GM18505 (cell line): Measurements from ENCODE around the gene TAS1R1.
"Not testable (repeated sequence)": the region's sequence is repeated elsewhere in the genome, so short reads cannot be mapped to it uniquely, and the experiment has no call there.

Source experiments
- ATAC-seq: cut with Tn5 transposase; IDR thresholded peaks from one replicate; pipeline ENCODE4 v1.9.1; 2021; ENCODE audit not compliant: unreplicated experiment
- POLR2A ChIP-seq: IDR thresholded peaks from 4 replicates; pipeline ENCODE4 v1.6.1; 2011; ENCODE audit warnings: borderline replicate concordance; ENCODE audit not compliant: insufficient read depth, insufficient read length; ENCODE audit errors: extremely low read depth

Gene TAS1R1

GRCh38 chr1:6531996-6532395 lies 23.1 kb upstream of the TAS1R1 start:
- no peak for ATAC-seq
- no peak for TF ChIP-seq POLR2A

GRCh38 chr1:6534248-6534822 lies 20.8 kb upstream of the TAS1R1 start:
- TF ChIP-seq POLR2A, result no peak
- ATAC-seq, result no peak

GRCh38 chr1:6535214-6535613 lies 19.9 kb upstream of the TAS1R1 start:
- ATAC-seq, result no peak
- TF ChIP-seq POLR2A, result no peak

GRCh38 chr1:6536291-6536690 lies 18.8 kb upstream of the TAS1R1 start:
- ATAC-seq, result no peak
- no peak for TF ChIP-seq POLR2A

- TF ChIP-seq POLR2A, result no peak
- ATAC-seq, result no peak
Measured at GRCh38 chr1:6538956-6539355, 16.2 kb upstream of the TAS1R1 start.

- no peak for TF ChIP-seq POLR2A
- no peak for ATAC-seq
Measured at GRCh38 chr1:6544831-6545230, 10.3 kb upstream of the TAS1R1 start.

GRCh38 chr1:6545276-6546112 lies 9.6 kb upstream of the TAS1R1 start:
- ATAC-seq, result no peak
- TF ChIP-seq POLR2A, result no peak

GRCh38 chr1:6546326-6546725 lies 8.8 kb upstream of the TAS1R1 start:
- ATAC-seq, result no peak
- TF ChIP-seq POLR2A, result no peak

GRCh38 chr1:6547301-6547700 lies 7.8 kb upstream of the TAS1R1 start:
- TF ChIP-seq POLR2A, result no peak

GRCh38 chr1:6554031-6554906 lies 838 bp upstream of the TAS1R1 start, which contains the start of gene NOL9:
Gene NOL9, minus strand, starts transcription at chr1:6554513. Its CDS starts 11 bp downstream, at chr1:6554502.
- peak; percentile 88 for TF ChIP-seq POLR2A
- ATAC-seq, result peak; percentile 93

More at GRCh38 chr1:6547301-6547700, 7.8 kb upstream of the TAS1R1 start:
- ATAC-seq, result no peak

GRCh38 chr1:6557597-6557996 lies 2.5 kb downstream of the TAS1R1 start:
- ATAC-seq, result no peak
- TF ChIP-seq POLR2A, result no peak

GRCh38 chr1:6559161-6559560 lies 4.1 kb downstream of the TAS1R1 start:
- not testable (repeated sequence) for ATAC-seq

GRCh38 chr1:6560267-6560666 lies 5.2 kb downstream of the TAS1R1 start:
- ATAC-seq, result no peak
- TF ChIP-seq POLR2A, result no peak
